B cell (primary cell): ENCODE data around the gene PLCB1. TPM values are rescaled to one million over a fixed set of nuclear protein-coding genes. Genes with fewer than 3 reads are reported as not detected.

Experiments
- ATAC-seq: fragments of 200-7000 bp; cut with Tn5 transposase; one replicate; pipeline ENCODE4 v1.10.0; 2021; ENCODE audit warnings: low read depth, mild to moderate bottlenecking, moderate number of reproducible peaks, moderate library complexity
- CTCF ChIA-PET: fragments of 350-600 bp; sonication (Branson Sonifier 250); formaldehyde crosslinking; loops from one replicate; lab custom pipeline; 2021; ENCODE audit warnings: antibody characterized with exemption, inconsistent platforms; lab: Charles Lee
- POLR2A ChIA-PET: fragments of 350-600 bp; sonication (Branson Sonifier 250); formaldehyde crosslinking; loops from one replicate; lab custom pipeline; 2021; ENCODE audit warnings: antibody characterized with exemption; lab: Charles Lee
- DNase-seq: peaks from one replicate; pipeline ENCODE4 v3.0.0; 2013
- H2AFZ ChIP-seq: 2 replicates; pipeline ENCODE4 v1.6.1; 2012; ENCODE audit warnings: mild to moderate bottlenecking, low read depth, low read length; ENCODE audit not compliant: insufficient read depth, poor library complexity, severe bottlenecking
- H3K27ac ChIP-seq, 2 donors: 1 replicate in 1 of 2; 2 replicates in 1 of 2; pipeline ENCODE4 v1.5.1; 2012 to 2013; ENCODE audit warnings: low read length in 2 of 2, mild to moderate bottlenecking in 2 of 2, moderate library complexity in 1 of 2
- H3K27me3 ChIP-seq, 4 experiments: fragments of 200-600 bp in 1 of 4; sonication (generic) in 1 of 4; replicated peaks in 1 of 4; 1 replicate in 2 of 4; 2 replicates in 2 of 4; pipeline versions ENCODE4 v1.6.1 to v1.7.0; 2013 to 2016; ENCODE audit warnings: low read length in 3 of 4, mild to moderate bottlenecking in 2 of 4, mixed read lengths in 1 of 4, moderate library complexity in 1 of 4; ENCODE audit not compliant: insufficient read depth in 4 of 4, control insufficient read depth in 3 of 4; ENCODE audit errors: control extremely low read depth in 1 of 4
- H3K36me3 ChIP-seq, 2 experiments: replicated peaks in 1 of 2; 1 replicate in 1 of 2; 2 replicates in 1 of 2; pipeline versions ENCODE4 v1.6.1 to v1.7.1; 2013; ENCODE audit warnings: low read length in 1 of 2; ENCODE audit not compliant: insufficient read depth in 2 of 2, control insufficient read depth in 1 of 2; ENCODE audit errors: control extremely low read depth in 1 of 2, extremely low read depth in 1 of 2
- H3K4me1 ChIP-seq, 2 donors: fragments of 200-600 bp in 1 of 2; sonication (generic) in 1 of 2; 1 replicate in 1 of 2; 2 replicates in 1 of 2; pipeline versions ENCODE4 v1.5.1 to v1.6.1; 2013 to 2017; ENCODE audit warnings: low read length in 2 of 2; ENCODE audit not compliant: control insufficient read depth in 2 of 2, insufficient read depth in 2 of 2
- H3K4me2 ChIP-seq: replicated peaks from 2 replicates; pipeline ENCODE3; 2012; ENCODE audit warnings: mild to moderate bottlenecking, low read depth, low read length; ENCODE audit not compliant: poor library complexity, severe bottlenecking
- H3K4me3 ChIP-seq, 5 experiments: fragments of 200-600 bp in 1 of 5; sonication (generic) in 1 of 5; 1 replicate in 3 of 5; 2 replicates in 2 of 5; pipeline versions ENCODE4 v1.5.1 to v1.7.0; 2011 to 2016; ENCODE audit warnings: low read length in 4 of 5, mild to moderate bottlenecking in 4 of 5, low read depth in 2 of 5, control low read depth in 1 of 5, moderate library complexity in 1 of 5; ENCODE audit not compliant: insufficient read depth in 1 of 5; ENCODE audit errors: control extremely low read depth in 1 of 5, extremely low read depth in 1 of 5
- H3K79me2 ChIP-seq: fragments of 200-600 bp; sonication (generic); one replicate; pipeline ENCODE4 v1.6.0; 2016; ENCODE audit warnings: low read length; ENCODE audit not compliant: control insufficient read depth, insufficient read depth
- H3K9ac ChIP-seq: fragments of 200-600 bp; sonication (generic); 2 replicates; pipeline ENCODE4 v1.6.1; 2017; ENCODE audit warnings: mild to moderate bottlenecking, low read length, moderate library complexity
- H3K9me3 ChIP-seq, 3 donors: one replicate each; pipeline versions ENCODE4 v1.6.1 to v1.7.1; 2013; ENCODE audit warnings: low read length in 2 of 3; ENCODE audit not compliant: control insufficient read depth in 2 of 3, insufficient read depth in 1 of 3; ENCODE audit errors: control extremely low read depth in 1 of 3
- H4K20me1 ChIP-seq: 2 replicates; pipeline ENCODE4 v1.6.0; 2012; ENCODE audit warnings: mild to moderate bottlenecking, low read length; ENCODE audit not compliant: insufficient read depth, control insufficient read depth, poor library complexity, severe bottlenecking
- H3K27ac Mint-ChIP-seq: one replicate; pipeline ENCODE4 v1.8.0; 2021; ENCODE audit warnings: mixed read lengths
- H3K27me3 Mint-ChIP-seq: one replicate; pipeline ENCODE4 v1.8.0; 2021; ENCODE audit warnings: mixed read lengths
- H3K4me1 Mint-ChIP-seq: one replicate; pipeline ENCODE4 v1.8.0; 2021; ENCODE audit warnings: mixed read lengths
- H3K4me3 Mint-ChIP-seq: one replicate; pipeline ENCODE4 v1.8.0; 2021; ENCODE audit warnings: mixed read lengths
- H3K9me3 Mint-ChIP-seq: one replicate; pipeline ENCODE4 v1.8.0; 2022; ENCODE audit warnings: mixed read lengths; ENCODE audit not compliant: insufficient read depth
- EZH2 ChIP-seq: IDR thresholded peaks from 2 replicates; pipeline ENCODE4 v1.6.1; 2012; ENCODE audit warnings: borderline replicate concordance, low read depth, mild to moderate bottlenecking, moderate library complexity, low read length; ENCODE audit not compliant: insufficient read depth, poor library complexity, severe bottlenecking
- WGBS: methylation state at CpG from one replicate; pipeline ENCODE4 v1.1.5; 2013; ENCODE audit warnings: missing lambda C conversion rate; ENCODE audit not compliant: insufficient coverage; 5-methylcytosine and 5-hydroxymethylcytosine counted together
- intact Hi-C: fragments of 100-400 bp; cut with micrococcal nuclease; formaldehyde crosslinking; loops from one replicate; pipeline ENCODE4 v1.10.0; 2022
- polyA plus RNA-seq: library from polyadenylated mRNA; depleted of rRNA; stranded (reverse); fragments of >200 nt; gene quantifications from 2 replicates; pipeline ENCODE4 v1.2.3, GENCODE V29; 2012
- total RNA-seq, 2 donors: library from RNA; stranded (reverse); fragments of 120-200 nt in 1 of 2; gene quantifications; 1 replicate in 1 of 2; 2 replicates in 1 of 2; pipeline versions ENCODE4 v1.2.3 to v1.2.4, GENCODE V29; 2013 to 2022
- TF ChIP-seq, protein P1 (sequence below): fragments of 200-600 bp; IDR thresholded peaks from one replicate; pipeline ENCODE4 v1.8.0; 2022; ENCODE audit warnings: antibody characterized with exemption, mild to moderate bottlenecking

Gene PLCB1
- total and polyA plus RNA-seq, 2 donors (not counting 1 experiment from before 2014, with no cell fraction given) = 0.18 to 0.47 TPM

DNA sequence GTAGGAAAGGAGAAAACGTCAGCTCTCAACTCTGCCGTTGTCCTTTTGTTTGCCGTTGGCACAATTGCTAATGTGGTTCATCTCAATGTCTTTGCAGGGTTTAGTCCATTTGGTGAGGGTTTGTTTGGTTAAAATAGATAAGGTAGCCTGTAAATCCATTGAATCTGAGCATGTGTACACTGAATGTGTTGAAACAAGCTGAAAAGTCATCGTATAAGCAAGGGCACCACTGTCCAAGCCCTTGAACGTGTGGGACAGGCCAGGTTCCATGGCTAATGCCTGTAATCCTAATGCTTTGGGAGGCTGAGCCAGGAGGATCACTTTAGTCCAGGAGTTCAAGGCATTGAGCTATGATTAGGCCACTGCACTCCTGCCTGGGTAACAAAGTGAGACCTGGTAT is 712.1 kb downstream of the PLCB1 start:
- no peak for DNase-seq
- Histone ChIP-seq H3K27me3 (no peaks in the 10 kb centered on the region), H4K20me1 (no peaks in the 10 kb centered on the region), H3K9ac (no peak overlapping the region), H3K27ac (no peak overlapping the region), H3K4me2 (no peak overlapping the region), H3K79me2 (no peaks in the 10 kb centered on the region), H3K4me3 (no peak overlapping the region), H3K4me1 (no peaks in the 10 kb centered on the region), H3K9me3 (no peaks in the 10 kb centered on the region), H2AFZ (no peak overlapping the region), H3K36me3 (no peaks in the 10 kb centered on the region)
- H3K4me3 Mint-ChIP-seq = no peak overlapping the region
- ChIA-PET POLR2A (no interaction called here), CTCF (interaction anchor here (1.2 kb wide), 1 partner anchor 10 kb away, joined by 5 read pairs; no protein-coding TSS in a partner anchor)
- WGBS = 100% methylated on average over 5 of the region's 5 CpGs
- no peak for TF ChIP-seq EZH2
- TF ChIP-seq, protein P1, sequence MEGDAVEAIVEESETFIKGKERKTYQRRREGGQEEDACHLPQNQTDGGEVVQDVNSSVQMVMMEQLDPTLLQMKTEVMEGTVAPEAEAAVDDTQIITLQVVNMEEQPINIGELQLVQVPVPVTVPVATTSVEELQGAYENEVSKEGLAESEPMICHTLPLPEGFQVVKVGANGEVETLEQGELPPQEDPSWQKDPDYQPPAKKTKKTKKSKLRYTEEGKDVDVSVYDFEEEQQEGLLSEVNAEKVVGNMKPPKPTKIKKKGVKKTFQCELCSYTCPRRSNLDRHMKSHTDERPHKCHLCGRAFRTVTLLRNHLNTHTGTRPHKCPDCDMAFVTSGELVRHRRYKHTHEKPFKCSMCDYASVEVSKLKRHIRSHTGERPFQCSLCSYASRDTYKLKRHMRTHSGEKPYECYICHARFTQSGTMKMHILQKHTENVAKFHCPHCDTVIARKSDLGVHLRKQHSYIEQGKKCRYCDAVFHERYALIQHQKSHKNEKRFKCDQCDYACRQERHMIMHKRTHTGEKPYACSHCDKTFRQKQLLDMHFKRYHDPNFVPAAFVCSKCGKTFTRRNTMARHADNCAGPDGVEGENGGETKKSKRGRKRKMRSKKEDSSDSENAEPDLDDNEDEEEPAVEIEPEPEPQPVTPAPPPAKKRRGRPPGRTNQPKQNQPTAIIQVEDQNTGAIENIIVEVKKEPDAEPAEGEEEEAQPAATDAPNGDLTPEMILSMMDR = no peak
- no peak for ATAC-seq
- H3K9me3 Mint-ChIP-seq = no peaks in the 10 kb centered on the region
- no peaks in the 10 kb centered on the region for H3K27me3 Mint-ChIP-seq
- intact Hi-C loops = no loop called here
- no peak overlapping the region for H3K27ac Mint-ChIP-seq
- no peaks in the 10 kb centered on the region for H3K4me1 Mint-ChIP-seq

DNA sequence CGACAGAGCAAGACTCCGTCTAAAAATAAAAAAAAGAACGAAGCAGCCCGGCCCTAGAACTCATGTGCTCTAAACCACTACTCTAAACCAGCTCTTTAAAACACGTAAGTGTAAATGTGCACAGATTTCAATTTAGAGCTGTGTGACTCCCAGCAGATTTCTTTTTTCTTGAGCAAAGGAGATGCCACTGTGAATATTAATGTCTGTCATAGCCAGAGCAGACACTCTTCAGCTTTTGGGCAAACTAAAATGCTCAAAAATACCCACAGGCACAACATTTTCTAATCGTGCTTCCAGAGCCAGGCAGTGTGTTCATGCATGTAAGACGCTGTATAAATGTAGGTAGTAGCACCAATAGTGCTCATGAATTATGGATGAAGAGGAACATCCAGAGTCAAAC is 717.9 kb downstream of the PLCB1 start:
- ChIA-PET POLR2A (no interaction called here), CTCF (no interaction called here)
- intact Hi-C loops = no loop called here
- no peaks in the 10 kb centered on the region for H3K4me1 Mint-ChIP-seq
- Histone ChIP-seq H3K9me3 (no peaks in the 10 kb centered on the region), H3K27ac (no peak overlapping the region), H3K79me2 (no peaks in the 10 kb centered on the region), H3K27me3 (peaks cover 0 to 4% (median 0%) of the 10 kb centered on the region in 4 experiments), H4K20me1 (no peaks in the 10 kb centered on the region), H3K4me1 (no peaks in the 10 kb centered on the region), H3K4me2 (no peak overlapping the region), H3K4me3 (no peak overlapping the region), H2AFZ (no peak overlapping the region), H3K9ac (no peak overlapping the region), H3K36me3 (no peaks in the 10 kb centered on the region)
- TF ChIP-seq, protein P1 = no peak
- no peak for TF ChIP-seq EZH2
- ATAC-seq (no peak), DNase-seq (no peak)
- no peak overlapping the region for H3K27ac Mint-ChIP-seq
- H3K27me3 Mint-ChIP-seq = no peaks in the 10 kb centered on the region
- no peaks in the 10 kb centered on the region for H3K9me3 Mint-ChIP-seq
- WGBS = 100% methylated on average over 2 of the region's 7 CpGs
- H3K4me3 Mint-ChIP-seq = no peak overlapping the region
